Keratinocyte (primary cell): ENCODE data around the gene GTF2H4. TPM values are rescaled to one million over a fixed set of nuclear protein-coding genes. Genes with fewer than 3 reads are reported as not detected.
A peak's percentile ranks its signal among the peaks of the same experiment; 100 is the strongest.

ENCODE experiments used
- DNase-seq: peaks from one replicate; pipeline ENCODE4 v3.0.0-alpha.2; 2011; ENCODE audit warnings: low read depth, missing footprints, low spot score
- FAIRE-seq: peaks from 2 replicates; lab custom pipeline; 2011; peaks lifted over from hg19 to GRCh38; lab: Jason Lieb, UNC
- H2AFZ ChIP-seq: 2 replicates; pipeline ENCODE4 v1.6.0; 2012; ENCODE audit warnings: low read length, control low read depth, inconsistent platforms; ENCODE audit not compliant: control insufficient read depth
- H3K27ac ChIP-seq: 2 replicates; pipeline ENCODE4 v1.5.1; 2011; ENCODE audit warnings: low read length; ENCODE audit not compliant: control insufficient read depth, insufficient read depth
- H3K27me3 ChIP-seq: 3 replicates; pipeline ENCODE4 v1.6.0; 2011; ENCODE audit warnings: low read length; ENCODE audit not compliant: control insufficient read depth, insufficient read depth; ENCODE audit errors: extremely low read depth
- H3K36me3 ChIP-seq, 2 experiments: 2 replicates in 1 of 2; 3 replicates in 1 of 2; pipeline ENCODE4 v1.5.1; 2011; ENCODE audit warnings: low read length in 2 of 2, mild to moderate bottlenecking in 1 of 2; ENCODE audit not compliant: control insufficient read depth in 2 of 2, insufficient read depth in 2 of 2; ENCODE audit errors: extremely low read depth in 1 of 2
- H3K4me1 ChIP-seq: 3 replicates; pipeline ENCODE4 v1.5.1; 2011; ENCODE audit warnings: low read length; ENCODE audit not compliant: control insufficient read depth, insufficient read depth; ENCODE audit errors: extremely low read depth
- H3K4me2 ChIP-seq: 3 replicates; pipeline ENCODE4 v1.6.0; 2011; ENCODE audit warnings: low read depth, low read length; ENCODE audit not compliant: control insufficient read depth, insufficient read depth; ENCODE audit errors: extremely low read depth
- H3K4me3 ChIP-seq, 3 experiments: fragments of 200-600 bp in 1 of 3; sonication (generic) in 1 of 3; 2 replicates in 2 of 3; 3 replicates in 1 of 3; pipeline ENCODE4 v1.5.1; 2011 to 2016; ENCODE audit warnings: low read length in 3 of 3, mild to moderate bottlenecking in 3 of 3, control low read depth in 2 of 3, inconsistent platforms in 1 of 3, low read depth in 1 of 3, mixed read lengths in 1 of 3, mixed run types in 1 of 3, moderate library complexity in 1 of 3; ENCODE audit not compliant: control insufficient read depth in 2 of 3, insufficient read depth in 2 of 3; ENCODE audit errors: extremely low read depth in 1 of 3
- H3K79me2 ChIP-seq: 2 replicates; pipeline ENCODE4 v1.6.0; 2012; ENCODE audit warnings: low read length; ENCODE audit not compliant: control insufficient read depth, insufficient read depth
- H3K9ac ChIP-seq: 3 replicates; pipeline ENCODE4 v1.6.0; 2011; ENCODE audit warnings: low read length; ENCODE audit not compliant: control insufficient read depth, insufficient read depth; ENCODE audit errors: extremely low read depth
- H3K9me1 ChIP-seq: 3 replicates; pipeline ENCODE4 v1.6.0; 2011; ENCODE audit warnings: low read length; ENCODE audit not compliant: control insufficient read depth, insufficient read depth; ENCODE audit errors: extremely low read depth
- H3K9me3 ChIP-seq: 2 replicates; pipeline ENCODE4 v1.5.1; 2012; ENCODE audit warnings: low read depth, low read length; ENCODE audit not compliant: control insufficient read depth
- H4K20me1 ChIP-seq: 3 replicates; pipeline ENCODE4 v1.6.0; 2011; ENCODE audit warnings: low read length; ENCODE audit not compliant: control insufficient read depth, insufficient read depth; ENCODE audit errors: extremely low read depth
- CTCF ChIP-seq, 3 experiments: IDR thresholded peaks in 1 of 3; conservative IDR thresholded peaks in 1 of 3; optimal IDR thresholded peaks in 1 of 3; 2 replicates in 2 of 3; 3 replicates in 1 of 3; pipeline versions ENCODE3 to v1.5.1; 2011; ENCODE audit warnings: low read length in 3 of 3, mild to moderate bottlenecking in 3 of 3, moderate library complexity in 2 of 3, control low read depth in 1 of 3, inconsistent platforms in 1 of 3; ENCODE audit not compliant: insufficient read depth in 2 of 3; ENCODE audit errors: extremely low read depth in 1 of 3
- EZH2 ChIP-seq: IDR thresholded peaks from one replicate; pipeline ENCODE4 v1.6.1; 2012; ENCODE audit warnings: inconsistent platforms, mild to moderate bottlenecking, low read length, moderate library complexity
- dilution Hi-C: fragments of 300-500 bp; cut with MboI; formaldehyde crosslinking; loops from one replicate; pipeline ENCODE4 v1.7.0; 2020; ENCODE audit warnings: low sequenced_read_pairs; ENCODE audit not compliant: extremely low pct_ligation_motif_present
- polyA plus RNA-seq, 5 experiments: library from polyadenylated mRNA; depleted of rRNA in 3 of 5; stranded (reverse) in 3 of 5; stranded (forward) in 1 of 5; unstranded in 1 of 5; fragments of >200 nt; gene quantifications; 1 replicate in 1 of 5; 2 replicates in 3 of 5; 3 replicates in 1 of 5; pipeline versions ENCODE4 v1.2.1 to v1.2.3, GENCODE V29; 2011 to 2012; ENCODE audit warnings: missing spikeins in 2 of 5, low read depth in 1 of 5, low replicate concordance in 1 of 5

Gene GTF2H4
- polyA plus RNA-seq, 1 donor (not counting 4 experiments of a cell fraction or from before 2014, with no cell fraction given), result 38.7 TPM

- Histone ChIP-seq H3K79me2 (peaks cover 23% of the 10 kb centered on the region), H3K4me2 (no peak overlapping the region), H3K27me3 (no peaks in the 10 kb centered on the region), H2AFZ (no peak overlapping the region), H3K9me3 (no peaks in the 10 kb centered on the region), H3K9me1 (no peaks in the 10 kb centered on the region), H3K36me3 (no peaks in the 10 kb centered on the region), H3K27ac (no peak overlapping the region), H3K4me1 (peaks cover 44% of the 10 kb centered on the region), H3K4me3 (no peak overlapping the region), H4K20me1 (peaks cover 3% of the 10 kb centered on the region), H3K9ac (no peak overlapping the region)
- no peak for TF ChIP-seq CTCF (optimal IDR thresholded peaks at IDR 0.05 in 1 of 3, IDR thresholded peaks at IDR 0.05 in 1 of 3, conservative IDR thresholded peaks at IDR 0.05 in 1 of 3; ENCODE audit: extremely low read depth in 1 of 3, insufficient read depth in 2 of 3, low read length in 3 of 3)
- TF ChIP-seq EZH2, result no peak
- FAIRE-seq, result no peak
- dilution Hi-C loops, result no loop called here
- no peak for DNase-seq
These were observed 27.2 kb upstream of the GTF2H4 start for GRCh38 chr6:30880698-30881252.

GRCh38 chr6:30881392-30882203 lies 26.4 kb upstream of the GTF2H4 start:
- H3K27me3 ChIP-seq, result no peaks in the 10 kb centered on the region
- H3K36me3 ChIP-seq, result no peaks in the 10 kb centered on the region
- DNase-seq, result no peak
- peaks cover 1% of the 10 kb centered on the region for H3K9me1 ChIP-seq
- no peaks in the 10 kb centered on the region for H3K9me3 ChIP-seq
- no peak overlapping the region for H2AFZ ChIP-seq
- H3K4me1 ChIP-seq, result peaks cover 42% of the 10 kb centered on the region
- dilution Hi-C loops, result no loop called here
- H3K9ac ChIP-seq, result peak overlapping the region; percentile 99
- peaks cover 29% of the 10 kb centered on the region for H3K79me2 ChIP-seq
- peaks cover 5% of the 10 kb centered on the region for H4K20me1 ChIP-seq
- H3K4me3 ChIP-seq, result no peak overlapping the region
- FAIRE-seq, result no peak
- peak overlapping the region; percentile 67 for H3K4me2 ChIP-seq
- no peak for TF ChIP-seq EZH2
- TF ChIP-seq CTCF (optimal IDR thresholded peaks at IDR 0.05 in 1 of 3, IDR thresholded peaks at IDR 0.05 in 1 of 3, conservative IDR thresholded peaks at IDR 0.05 in 1 of 3; ENCODE audit: extremely low read depth in 1 of 3, insufficient read depth in 2 of 3, low read length in 3 of 3), result no peak
- H3K27ac ChIP-seq, result peak overlapping the region; percentile 98
